GM18951 (cell line): ENCODE data around the gene ATP11B.

Source experiments
- POLR2A ChIP-seq: IDR thresholded peaks from 4 replicates; pipeline ENCODE4 v1.6.1; 2011; ENCODE audit warnings: mild to moderate bottlenecking; ENCODE audit not compliant: insufficient read length, insufficient read depth; ENCODE audit errors: extremely low read depth
- in situ Hi-C: fragments of 300-500 bp; cut with MboI; formaldehyde crosslinking; loops from one replicate; pipeline ENCODE4 v1.12.0; 2022; ENCODE audit warnings: low sequenced_read_pairs, mixed read lengths, inconsistent platforms; ENCODE audit not compliant: unreplicated experiment

Gene ATP11B

DNA sequence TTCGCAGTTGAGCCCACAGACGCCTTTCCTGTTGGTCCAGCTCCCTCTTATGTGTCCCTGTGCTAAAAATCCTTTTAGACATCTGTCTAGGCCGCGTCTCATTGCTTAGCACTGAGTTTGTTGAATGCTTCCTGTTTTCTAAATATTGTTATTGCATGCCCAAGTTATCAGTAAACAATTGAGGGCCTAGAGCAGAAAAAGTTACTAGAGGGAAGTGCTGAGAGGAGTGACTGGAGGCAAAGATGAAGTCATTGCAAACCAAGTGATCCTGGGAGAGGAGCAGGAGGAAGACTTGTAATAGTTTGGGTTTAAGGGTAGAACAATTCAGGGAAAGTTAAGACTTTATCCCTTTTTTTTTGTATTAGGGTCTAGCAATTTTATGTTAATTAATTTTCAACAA lies 98.9 kb downstream of the ATP11B start:
- in situ Hi-C loops: loop anchor here (25.0 kb wide), 1 partner anchor 495 kb away; no protein-coding TSS in a partner anchor
- no peak for TF ChIP-seq POLR2A

DNA sequence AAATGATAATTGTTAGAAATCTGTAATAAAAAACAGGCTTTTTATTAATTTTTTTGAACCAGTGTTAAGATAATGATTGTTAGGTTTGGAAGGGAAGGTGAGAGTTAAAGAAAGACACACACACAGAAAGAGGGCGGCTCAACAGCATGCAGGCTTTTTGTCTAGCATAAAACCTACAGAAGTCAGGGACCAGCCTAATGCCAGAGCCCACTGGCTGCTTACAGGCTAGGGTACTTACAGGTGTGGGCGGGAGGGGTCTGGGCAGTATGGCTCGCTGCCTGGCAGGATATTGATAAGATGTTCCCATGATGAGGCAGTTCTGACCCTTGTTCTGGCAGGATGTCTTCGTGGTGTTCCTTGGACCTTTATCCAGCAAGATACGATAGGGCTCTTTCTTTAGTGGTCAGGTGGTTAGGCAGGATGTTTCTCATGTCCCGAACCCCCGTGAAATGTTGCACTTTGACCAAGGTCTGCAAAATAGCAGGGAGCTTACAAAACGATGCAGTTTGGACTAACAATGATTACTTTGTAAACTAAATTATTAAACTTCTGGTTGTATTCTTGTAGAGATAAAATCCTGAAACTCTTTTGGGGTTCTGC lies 102.3 kb downstream of the ATP11B start:
- TF ChIP-seq POLR2A: no peak
- in situ Hi-C loops: loop anchor here (25.0 kb wide), 1 partner anchor 492 kb away; no protein-coding TSS in a partner anchor

DNA sequence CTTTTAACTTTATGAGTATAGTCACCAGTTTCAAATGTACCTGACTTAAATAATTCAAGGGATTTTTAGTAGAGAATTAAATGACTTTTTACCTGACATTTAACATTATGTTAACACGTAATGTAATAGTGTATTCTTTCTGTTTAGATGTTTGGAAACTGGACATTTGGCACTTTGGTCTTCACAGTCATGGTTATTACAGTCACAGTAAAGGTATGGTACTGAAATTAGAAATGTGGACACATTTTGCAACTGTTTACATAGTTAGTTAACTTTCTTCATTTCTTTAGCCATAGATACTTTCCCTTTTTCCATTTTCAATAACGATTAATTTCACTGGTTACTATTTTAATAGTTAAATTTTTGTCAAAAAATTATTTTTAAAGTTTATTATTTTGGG lies 103.2 kb downstream of the ATP11B start:
- in situ Hi-C loops: loop anchor here (25.0 kb wide), 1 partner anchor 491 kb away; no protein-coding TSS in a partner anchor
- TF ChIP-seq POLR2A: no peak

DNA sequence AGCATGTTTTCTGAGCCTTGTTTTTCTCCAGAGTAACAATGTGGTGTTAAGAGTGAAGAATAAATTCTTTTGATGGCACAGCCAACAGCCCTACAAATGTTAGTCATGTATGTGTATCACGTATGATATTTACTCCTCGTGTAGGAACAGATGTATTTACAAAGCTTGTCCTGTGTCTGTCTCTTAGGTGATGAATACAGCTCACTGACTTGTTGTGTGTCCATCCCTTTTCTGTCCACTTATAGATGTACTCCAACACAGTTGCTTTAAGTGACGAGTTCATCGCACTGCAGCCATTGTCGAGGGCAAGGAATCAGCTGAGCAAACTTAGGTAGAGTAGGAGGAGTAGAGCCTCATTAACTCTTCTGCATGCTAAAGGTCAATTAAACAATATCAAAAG lies 108.9 kb downstream of the ATP11B start:
- in situ Hi-C loops: no loop called here
- no peak for TF ChIP-seq POLR2A

DNA sequence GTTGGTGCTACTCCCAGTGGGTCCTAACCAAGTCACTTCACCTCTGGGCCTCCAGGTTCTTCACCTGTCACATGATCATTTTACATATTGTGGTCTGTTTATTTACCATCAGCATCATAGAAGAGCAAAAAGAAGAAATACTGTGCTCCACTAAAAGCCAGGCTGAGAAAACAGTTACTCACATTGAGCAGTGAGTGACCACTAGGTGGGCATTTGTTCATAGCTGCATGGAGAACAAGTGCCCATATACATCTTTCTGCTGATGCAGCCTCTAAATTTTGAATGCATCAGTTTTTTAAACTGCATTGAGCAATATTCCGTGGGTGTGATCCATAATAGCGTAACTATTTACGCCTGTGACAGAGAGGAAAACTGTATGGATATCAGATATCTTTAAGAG lies 110.9 kb downstream of the ATP11B start:
- no peak for TF ChIP-seq POLR2A
- in situ Hi-C loops: no loop called here

DNA sequence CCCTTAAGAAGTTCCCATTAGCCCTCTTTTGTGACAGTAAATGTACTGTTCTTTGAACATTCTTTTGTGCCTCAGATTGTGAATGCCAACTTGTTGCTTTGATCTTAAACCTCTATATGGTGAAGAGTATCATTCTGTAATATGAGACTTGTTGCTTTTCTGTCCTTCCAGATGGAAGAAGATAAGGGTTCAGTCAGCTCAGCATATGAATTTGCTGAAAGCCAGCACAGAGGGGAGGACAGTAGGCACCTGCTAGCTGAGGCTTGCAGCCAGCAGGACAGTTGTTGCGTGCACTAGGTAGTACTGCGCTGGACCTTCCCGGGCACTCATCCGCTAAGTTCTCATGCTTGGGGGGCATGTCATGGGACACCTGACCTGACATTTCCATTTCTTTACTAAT lies 112.3 kb downstream of the ATP11B start:
- no peak for TF ChIP-seq POLR2A
- in situ Hi-C loops: no loop called here

DNA sequence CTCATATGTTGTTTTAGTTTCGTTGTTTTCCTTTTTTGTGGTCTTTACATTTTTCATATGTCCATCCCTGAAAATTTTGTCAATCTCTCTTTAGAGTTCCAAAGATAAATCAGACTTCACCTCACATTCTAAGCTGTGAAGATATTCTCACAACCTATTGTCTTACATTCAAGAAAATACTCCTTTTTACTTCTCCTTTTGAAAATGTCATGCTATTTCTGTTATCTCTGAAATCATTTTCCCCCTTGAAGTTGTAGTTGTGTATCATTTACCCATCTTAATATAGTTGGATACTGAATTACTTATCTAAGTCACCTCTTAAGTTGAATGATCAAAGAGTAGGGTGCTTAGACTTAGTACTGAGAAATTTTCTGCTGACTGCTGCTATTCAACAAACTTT lies 112.7 kb downstream of the ATP11B start:
- in situ Hi-C loops: no loop called here
- no peak for TF ChIP-seq POLR2A

DNA sequence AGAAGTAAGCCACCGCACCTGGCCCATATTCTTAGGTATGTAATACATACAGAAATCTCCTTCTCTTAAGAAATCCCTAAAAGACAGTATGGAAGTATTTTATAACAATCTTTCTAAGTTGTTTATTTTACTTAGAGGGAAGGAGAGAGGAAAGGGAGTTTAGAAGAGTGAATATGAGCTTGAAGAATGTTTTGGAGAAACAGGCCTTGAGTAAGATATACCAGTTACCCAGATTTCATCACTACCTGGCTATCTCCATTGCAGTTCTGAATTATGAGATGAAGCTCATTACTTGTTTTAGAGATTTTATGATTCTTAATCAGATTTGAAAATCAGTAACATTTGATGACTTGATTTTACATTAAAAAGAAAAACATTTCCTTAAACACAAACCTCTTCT lies 115.2 kb downstream of the ATP11B start:
- in situ Hi-C loops: no loop called here
- TF ChIP-seq POLR2A: no peak

DNA sequence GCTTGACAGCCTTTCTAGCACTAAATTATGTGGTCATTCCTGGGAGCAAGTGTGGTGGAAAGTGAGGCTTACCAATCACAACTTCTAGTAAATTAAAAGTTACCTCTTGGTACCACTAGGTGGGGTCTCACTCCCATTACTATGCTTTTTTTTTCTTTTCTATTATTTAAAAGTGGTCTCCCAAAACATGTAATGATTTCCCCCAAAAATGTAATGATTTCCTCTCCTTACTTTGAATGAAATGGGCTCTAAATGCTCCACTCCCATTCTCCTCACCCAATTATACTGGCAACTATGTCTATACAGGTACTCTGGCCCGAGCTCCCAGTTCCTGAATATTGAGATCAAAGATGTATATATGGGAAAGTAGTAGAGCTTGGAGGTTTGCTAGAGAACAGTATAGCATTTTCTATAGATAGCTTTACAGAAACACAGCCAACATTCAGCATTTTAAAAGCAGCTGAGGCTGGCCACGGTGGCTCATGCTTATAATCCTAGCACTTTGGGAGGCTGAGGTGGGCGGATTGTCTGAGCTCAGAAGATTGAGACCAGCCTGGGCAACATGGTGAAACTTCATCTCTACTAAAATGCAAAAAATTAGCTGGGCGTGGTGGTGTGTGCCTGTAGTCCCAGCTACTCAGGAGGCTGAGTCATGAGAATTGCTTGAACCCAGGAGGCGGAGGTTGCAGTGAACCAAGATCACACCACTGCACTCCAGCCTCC lies 116.2 kb downstream of the ATP11B start:
- no peak for TF ChIP-seq POLR2A
- in situ Hi-C loops: no loop called here

DNA sequence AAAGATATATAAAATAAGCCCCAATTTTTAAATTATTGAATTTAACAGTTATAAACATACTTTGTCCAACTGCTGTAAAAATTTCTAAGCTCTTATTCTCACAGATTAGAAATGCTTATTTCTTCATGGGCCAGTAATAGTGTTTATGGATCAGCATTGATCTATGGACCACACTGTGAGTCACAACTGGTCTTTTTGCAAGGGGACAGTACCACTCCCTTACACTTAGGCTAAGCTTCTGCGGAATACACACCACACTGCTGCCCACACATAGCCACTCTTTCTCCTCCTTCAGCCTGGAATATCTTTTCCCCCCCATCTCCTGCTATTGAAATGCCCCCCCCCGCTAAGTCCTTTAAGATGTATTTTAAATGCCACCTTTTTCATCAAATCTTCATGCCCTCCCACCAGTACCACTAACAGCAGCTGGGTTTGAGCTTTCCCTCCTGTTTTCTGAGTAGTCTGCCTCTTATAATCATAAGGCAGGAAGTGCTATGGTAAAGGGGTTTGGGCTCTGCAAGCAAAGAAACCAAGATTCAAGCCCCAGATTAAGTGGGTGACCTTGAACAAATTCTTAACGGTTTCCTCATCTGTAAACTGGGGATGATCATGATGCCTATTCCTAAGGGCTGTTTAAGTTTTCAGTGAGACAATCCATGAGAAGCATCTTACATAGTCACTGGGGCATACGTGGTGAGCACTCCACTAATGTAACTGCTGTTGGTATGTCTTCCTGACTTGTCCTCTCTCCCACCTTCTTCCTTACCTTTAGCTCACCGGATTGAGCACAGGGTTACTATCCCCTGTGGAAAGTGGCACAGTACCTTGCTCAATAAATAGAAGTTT lies 117.9 kb downstream of the ATP11B start:
- in situ Hi-C loops: no loop called here
- TF ChIP-seq POLR2A: no peak

DNA sequence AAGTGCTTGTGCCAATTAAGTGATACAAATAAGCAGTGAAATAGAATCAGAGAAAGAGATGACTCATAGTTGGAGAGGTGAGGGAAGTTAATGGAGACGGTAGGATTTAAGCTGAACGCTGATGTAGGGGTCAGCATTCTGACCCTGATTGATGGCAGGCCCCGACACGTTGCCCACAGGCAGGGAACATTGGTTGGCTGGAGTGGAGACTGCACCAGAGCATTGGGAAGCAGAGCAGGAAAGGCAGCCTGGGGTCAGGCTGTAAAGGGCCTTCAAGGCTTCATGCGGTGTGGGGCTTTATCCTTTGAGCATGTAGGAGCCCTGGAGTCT lies 118.4 kb downstream of the ATP11B start:
- no peak for TF ChIP-seq POLR2A
- in situ Hi-C loops: no loop called here

DNA sequence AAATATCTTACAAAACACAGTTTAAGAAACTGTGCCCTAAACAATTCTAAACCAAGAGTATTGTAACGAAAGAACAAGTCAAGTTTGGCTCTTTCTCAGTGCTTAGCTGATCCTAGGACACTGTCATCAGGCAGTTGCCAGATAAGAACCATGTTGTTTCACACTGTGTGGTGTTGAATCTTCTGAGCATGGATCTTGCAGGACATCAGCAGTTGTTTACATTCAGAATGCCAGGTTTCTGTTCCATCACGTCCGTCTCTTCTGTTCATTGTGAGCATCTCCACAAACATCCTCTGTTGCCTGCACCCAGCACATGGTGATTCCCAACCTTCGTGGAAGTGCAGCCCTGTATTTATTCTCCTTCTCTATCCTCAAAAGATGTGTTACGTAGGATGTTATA lies 119.2 kb downstream of the ATP11B start:
- in situ Hi-C loops: no loop called here
- no peak for TF ChIP-seq POLR2A

DNA sequence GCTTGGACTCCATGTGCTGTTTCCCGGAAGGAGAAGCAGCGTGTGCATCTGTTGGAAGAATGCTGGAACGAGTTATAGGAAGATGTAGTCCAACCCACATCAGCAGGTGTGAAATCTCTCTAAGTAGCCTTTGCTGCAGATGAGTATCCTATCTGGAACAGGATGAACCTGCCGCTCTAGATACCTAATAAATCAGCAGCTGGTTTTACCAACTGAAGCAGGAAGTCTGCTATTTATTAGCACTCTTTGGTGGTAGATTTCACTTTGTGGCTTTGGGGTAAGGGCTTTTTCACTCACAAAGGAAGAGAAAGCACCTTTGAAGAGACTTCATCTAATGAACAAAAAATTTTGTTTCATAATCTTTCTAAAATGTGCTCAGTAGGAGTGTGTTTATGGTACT lies 120.6 kb downstream of the ATP11B start:
- in situ Hi-C loops: no loop called here
- TF ChIP-seq POLR2A: no peak

DNA sequence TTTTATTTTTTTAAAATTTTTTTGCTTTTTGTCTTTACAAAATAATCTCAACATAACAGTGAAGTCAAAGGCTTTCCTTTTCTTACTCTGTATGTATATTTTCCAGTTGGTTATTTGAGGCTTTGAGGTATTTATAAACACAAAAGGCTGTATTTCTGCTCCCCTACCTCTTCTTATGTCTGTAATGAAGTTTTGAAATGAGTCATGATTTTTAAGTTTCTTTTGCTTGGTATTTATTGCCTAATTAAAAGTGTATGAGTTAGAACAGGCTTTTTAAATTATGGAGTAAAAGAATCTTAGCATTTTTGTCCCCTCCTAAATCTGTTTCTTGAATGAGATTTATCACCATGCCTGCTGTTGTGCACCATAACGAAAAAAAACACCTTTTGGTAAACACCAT lies 121.0 kb downstream of the ATP11B start:
- in situ Hi-C loops: no loop called here
- no peak for TF ChIP-seq POLR2A

DNA sequence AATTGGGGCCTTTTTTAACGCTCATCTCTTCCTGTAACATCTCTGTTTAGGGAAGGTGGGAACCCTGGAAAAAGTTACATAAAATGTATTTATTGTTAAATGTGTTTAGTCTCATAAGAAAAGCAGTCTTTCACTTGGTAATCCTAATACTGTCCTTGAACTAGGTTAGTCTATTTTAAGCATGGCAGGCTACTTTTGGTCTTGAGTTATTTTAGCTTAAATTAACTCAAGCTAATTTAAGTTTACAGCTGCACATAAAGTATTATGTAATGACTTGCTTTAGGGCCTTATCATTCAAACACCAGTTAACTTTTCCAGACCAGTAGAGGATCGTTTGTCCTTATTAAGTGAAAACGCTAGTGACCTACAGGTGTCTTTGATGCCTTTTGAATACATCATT lies 123.8 kb downstream of the ATP11B start:
- no peak for TF ChIP-seq POLR2A
- in situ Hi-C loops: no loop called here
